SIG-M5 treated with dmso at 0.1 percent for 504 hours (cell line): ENCODE results near the gene ETV3.
A peak's percentile ranks its signal among the peaks of the same experiment; 100 is the strongest.
"Not testable (repeated sequence)": the region's sequence is repeated elsewhere in the genome, so short reads cannot be mapped to it uniquely, and the experiment has no call there.

ENCODE experiments used
- DNase-seq: peaks from one replicate; lab custom pipeline; 2025; ENCODE audit not compliant: unreplicated experiment; lab: John Stamatoyannopoulos, UW

The ETV3 gene

DNA sequence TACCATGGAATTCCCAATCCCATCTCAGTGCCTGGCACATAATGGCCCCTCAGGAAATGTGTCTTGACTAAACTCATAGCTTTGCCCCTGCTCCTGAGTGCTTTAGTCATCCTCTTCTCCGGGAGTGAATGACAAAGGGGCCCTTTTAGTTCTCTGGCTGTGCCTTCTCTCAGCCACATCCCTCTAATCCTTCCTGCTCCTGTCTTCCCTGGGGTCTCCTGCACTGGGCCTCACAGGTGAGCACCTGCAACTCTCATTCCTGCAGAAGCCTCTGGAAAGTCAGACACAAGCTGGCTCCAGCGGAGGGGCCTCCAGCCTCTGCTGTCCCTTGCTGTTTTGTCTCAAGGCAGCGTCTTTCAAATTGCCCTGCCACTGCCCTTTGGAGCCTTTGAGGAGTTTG, 24.6 kb downstream of the ETV3 start:
- no peak for DNase-seq

DNA sequence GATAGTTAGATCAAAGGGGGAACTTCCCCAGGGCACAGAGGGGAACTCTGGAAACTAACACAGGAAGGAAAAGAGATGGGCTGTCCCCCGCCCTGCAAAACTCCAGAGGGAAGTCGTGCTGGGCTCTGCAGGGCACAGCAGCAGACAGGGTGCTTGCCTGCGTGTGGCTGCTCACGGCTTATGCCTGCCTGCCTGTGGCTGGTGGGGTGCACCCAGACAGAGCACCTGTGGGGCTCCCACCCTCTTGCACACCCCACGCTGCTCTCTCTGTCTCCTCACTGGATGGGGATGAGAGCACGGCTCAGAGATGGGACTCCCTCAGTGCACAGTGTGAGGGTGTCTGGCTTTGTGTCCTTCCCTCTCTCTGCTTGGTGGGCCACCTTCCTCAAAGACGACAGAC, 25.1 kb downstream of the ETV3 start:
- no peak for DNase-seq

DNA sequence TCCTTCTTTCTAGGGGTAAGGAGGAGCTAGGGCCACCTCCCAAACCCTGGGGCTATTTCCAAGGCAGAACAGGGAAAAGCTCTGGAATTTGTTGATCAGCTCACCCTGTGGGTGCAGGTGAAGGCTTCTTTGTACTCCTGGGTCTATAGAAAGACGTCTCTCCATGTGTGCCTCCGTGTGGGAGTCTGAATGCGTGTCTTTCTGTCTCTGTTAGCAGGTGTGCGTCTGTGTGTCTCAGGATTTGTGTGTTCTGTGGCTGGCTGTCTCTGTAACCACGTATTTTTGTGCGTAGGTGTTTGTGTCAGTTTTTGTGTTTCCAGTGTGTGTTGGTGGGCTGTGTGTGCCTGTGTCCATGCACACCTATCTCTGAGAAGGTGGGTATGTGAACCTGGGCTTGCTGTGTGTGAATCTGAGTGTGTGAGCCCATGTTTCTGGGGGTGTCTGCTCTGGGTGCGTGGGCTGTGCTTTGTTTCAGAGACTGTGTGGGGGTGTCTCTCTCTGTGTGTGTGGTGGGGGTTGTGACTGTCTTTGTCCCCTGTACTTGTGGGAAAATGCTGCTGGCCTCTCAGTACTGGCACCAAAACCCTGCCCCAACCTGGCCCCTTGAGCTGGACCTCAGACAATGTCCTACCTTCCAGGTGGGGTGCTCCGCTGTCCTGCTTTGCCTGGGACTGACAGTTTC, 25.9 kb downstream of the ETV3 start:
- DNase-seq: no peak

DNA sequence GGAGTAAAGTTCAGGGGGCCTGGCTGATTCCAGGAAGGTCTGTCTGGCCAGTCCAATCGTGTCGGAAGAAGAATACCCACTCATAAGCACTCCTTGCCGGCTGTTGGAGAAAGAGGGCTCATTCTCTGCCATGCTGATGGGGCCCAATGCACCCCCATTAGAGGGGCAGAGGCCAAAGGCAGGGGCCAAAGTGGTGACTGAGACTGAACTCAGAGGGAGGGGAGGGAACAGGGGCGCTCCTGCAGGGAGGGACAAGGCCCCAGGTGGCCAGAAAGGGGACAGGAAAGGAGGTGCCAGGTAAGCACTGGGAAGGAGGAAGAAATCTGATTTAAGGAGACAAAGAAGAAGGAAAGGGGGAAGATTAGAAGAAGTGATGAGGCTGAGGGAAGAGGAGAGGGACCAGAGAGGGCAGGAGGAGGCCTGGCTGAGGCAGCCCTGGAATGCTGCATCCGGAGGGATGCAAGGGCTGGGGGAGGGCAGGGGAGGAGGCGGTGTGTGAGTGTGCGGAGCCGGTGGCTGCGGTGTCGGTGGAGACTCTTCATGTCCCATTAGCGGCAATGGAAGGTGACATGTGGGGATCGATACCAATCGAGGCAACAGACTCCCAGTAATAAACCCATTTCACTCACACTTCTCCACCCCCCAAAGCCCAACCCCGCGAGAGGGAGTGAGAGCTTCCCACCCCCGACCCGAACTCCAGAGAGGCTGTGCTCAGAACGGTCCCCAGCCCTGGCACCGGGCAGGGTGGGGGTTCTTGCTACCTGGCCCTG, 26.6 kb downstream of the ETV3 start:
- DNase-seq: no peak

DNA sequence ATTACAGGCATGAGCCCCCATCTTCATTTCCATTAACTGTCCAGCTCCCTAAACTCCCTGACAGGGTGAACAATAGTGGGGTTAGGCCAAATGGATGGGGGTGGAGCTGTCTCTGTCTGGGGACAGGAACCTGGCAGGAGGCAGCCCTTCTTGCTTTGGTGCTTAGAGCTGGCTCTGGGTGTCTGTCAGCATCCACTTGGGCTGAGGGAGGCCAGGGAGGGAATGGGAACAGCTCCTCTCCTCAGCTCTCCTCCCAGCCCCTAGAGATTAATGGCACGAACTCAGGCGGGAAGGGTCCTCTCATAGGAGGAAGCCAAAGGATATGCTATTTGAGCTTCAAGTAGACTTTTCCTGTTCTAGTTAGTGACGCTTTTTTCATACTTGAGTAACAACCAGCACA, 27.5 kb downstream of the ETV3 start:
- DNase-seq: no peak

DNA sequence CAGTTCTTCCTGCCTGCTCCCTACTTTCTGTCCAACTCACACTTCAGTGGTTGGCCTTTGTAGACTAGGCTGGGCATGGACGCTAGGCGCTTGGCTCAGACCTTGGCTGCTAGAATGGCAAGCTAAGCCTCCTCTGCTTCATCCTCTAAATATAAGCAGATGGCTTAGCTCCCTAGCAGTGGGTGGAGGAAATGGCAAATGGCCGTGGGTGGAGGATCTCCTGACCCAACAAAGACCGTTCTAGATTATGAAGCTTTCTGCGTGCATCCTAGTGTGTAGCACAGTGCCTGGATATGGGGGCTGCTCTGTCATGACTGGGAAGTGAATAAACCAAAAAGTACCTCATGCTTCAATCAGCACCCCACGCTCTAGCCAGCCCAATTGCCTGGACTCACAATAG, 28.2 kb downstream of the ETV3 start:
- no peak for DNase-seq

DNA sequence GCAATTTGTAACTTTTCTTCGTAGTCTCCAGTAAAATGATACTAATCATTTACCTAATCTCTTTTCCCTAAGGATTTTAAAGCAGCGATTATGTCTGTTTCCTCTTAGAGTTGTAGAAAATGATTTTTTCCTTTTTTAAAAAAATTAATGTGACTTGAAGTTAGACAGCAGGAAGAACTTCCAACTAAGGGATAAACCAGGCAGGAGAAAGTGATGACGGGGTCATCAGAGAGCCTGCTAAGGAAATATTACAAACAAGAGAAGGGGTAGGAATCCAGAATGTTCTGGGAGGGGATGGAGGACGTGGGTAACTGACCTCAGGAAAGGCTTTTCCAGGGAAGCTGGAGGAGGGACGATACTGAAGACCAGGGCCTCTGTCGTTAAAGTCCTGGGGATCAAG, 29.7 kb downstream of the ETV3 start:
- DNase-seq: no peak

DNA sequence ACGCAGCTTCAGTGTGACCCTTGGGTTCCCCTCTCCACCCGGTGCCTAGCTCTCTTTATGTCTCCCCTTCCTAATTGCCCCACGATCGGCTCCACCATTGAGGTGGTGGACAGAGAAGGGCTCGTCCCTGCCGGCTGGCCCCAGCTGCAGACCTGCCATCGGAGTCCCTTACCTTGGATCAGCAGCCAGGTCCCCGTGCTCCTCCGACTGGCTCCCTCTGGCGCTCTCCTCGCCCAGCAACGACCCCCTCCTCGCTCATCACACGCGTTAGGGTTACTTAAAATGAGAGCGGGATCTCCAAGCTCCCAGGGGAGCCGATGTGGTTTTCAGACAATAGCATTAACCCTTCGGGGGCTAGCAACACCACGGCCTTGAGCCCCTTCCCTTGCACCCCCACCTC, 30.5 kb downstream of the ETV3 start:
- no peak for DNase-seq

DNA sequence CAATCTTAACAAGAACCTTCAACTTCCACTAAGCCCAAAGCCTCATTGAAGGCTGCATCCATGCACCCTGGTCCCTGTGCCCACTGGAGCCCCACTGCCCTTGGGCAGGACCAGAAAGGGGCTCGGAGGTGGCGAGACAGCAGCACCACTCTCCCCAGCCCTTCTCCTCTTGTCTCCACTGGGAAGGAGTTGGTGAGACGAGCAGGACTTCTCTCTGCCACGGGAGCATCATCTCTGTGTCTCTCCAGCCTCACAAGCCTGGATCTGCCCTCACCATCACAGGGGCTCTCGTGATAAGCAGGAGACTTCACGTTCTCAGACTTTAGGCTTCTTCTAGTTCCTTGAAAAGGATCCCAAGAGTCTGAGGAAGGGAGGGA, 31.4 kb downstream of the ETV3 start:
- no peak for DNase-seq

DNA sequence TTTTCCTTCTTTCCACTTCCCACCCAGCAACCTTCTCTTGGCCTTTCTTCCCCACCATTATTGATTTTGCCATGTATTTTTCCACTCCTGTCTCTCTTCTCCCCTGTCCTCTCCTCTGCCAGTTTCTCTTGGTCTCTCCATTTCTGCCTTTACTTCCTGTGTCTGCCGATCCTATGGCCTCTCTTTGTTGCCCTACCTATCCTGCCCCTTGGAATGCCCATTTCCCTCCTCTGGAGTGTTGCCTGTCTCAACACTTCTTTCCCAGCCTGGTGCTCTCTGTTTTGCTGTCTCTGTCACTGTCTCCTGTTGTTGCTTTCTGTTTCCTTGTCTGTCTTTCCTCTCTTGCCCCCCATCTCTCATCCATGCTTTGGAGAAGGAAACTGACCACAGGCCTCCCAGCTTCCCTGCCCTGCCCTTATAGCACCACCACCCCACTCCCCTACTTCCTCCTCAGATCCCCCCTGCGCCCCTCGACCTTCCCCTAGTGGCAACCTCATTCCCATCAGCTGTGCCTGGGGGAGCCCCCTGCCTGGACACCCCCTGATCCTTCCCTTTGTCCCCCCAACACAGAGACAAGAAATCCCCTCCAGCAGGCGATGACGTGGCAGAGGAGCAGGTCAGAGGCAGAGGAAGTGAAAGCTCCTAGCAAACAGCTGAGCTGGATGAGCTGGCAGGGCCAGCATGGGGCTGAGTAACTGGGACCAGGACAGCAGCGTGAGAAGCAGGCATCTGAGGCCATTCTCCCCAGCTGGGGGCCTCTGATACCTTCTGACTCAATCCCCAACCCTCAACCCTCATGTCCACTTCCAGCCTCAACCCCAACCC, 32.0 kb downstream of the ETV3 start:
- DNase-seq: peak; percentile 82

DNA sequence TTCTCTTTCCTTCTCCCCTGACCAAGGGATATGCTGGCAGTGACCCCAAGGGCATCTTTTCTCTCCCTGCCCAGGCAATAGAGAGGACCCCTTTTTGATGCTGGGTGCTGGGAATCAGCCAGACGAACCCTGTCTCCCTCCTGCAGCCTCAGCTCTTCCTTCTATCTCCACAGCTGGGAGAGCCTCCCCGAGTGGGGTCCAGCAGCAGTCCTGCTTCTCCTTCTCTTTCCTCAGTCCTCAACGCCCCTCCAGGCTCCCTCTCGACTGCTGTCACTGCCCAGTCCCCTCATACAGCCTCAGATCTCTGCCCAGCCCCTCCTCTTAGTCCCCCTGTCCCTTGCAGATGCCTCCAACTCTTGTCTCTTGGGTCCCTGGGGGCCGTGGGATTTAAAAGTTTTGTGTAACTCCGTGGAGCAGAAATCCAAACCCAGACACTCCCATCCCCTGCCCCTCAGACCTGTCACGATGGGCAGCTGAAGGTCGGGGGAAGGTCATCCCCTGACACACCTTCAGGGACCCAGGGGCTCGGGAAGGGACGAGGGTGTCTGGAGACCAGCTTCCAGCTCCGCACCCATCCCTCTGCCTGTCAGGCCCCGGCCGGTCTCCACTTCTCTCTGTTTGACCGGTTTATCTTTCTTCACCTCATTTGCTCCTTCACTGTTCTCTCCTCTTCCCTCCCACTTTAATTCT, 32.8 kb downstream of the ETV3 start:
- no peak for DNase-seq

DNA sequence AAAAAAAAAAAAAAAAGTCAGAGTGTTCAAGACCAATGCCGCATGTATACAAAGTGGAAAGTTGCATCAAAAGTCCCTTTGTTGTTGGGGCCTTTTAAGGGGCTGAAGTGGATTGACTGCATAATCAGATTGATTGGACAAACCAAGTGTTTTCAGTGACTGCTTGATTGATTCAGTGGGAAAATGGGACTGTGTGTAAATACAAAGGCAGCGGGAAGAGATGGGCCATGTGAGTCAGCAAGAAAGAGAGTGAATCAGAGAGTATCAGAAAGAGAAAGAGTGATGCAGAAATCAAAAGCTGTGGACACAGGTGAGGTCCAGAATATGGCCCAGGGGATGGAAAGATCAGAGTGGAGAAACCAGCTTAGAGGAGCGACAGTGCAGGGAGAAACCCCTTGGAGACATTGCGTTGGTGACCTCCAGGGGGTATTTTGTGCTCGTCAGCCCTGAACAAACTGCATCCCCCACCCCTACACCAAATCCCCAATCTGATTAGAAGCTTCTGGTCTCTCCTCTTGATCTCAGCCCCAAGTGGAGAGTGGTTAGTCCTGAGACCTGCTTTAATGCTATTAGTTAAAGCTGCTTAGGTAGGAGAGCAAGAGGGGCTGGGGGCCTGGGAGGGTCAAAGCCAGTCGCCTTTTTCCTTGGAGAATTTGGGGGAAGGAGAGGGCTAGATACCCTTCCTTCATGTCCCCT, 33.4 kb downstream of the ETV3 start:
- DNase-seq: no peak

DNA sequence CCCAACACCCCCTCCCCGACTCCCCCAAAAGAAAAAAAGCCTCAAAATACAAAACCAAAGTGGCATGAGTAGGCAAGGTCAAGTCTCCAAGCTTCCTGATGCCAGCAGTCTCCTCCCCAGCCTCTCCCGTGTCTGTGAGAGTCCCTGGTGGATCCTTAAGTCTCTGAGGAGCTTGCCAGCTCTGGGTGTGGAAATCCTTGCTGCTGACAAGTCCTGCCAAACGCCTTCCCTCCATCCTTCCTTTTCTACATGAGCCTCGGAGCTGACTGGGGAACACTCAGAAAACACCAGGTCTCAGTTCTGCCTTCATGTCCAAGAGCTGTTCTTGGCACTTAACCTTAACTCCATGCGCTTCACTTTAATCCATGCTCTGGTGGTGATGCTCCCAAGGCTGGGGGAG, 34.9 kb downstream of the ETV3 start:
- no peak for DNase-seq

DNA sequence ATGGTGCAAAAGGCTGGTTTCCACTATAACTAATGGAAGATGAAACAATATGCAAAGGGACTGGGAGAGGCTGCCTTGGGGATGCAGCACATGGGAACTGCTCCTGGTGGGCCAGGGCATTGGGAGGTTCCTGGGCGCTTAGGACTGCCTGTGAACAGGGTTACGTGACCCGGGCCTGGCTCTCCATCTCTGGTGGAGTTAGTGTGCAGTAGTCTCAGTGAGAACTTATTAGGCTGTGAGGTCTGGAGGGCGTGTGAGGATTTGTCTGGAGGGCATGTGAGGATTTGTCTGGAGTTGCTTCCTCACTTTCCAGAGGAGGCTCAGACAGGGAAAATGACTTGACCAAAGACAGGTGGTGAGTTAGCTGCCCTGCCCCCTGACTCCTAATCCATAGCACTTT, 37.0 kb downstream of the ETV3 start:
- DNase-seq: no peak

DNA sequence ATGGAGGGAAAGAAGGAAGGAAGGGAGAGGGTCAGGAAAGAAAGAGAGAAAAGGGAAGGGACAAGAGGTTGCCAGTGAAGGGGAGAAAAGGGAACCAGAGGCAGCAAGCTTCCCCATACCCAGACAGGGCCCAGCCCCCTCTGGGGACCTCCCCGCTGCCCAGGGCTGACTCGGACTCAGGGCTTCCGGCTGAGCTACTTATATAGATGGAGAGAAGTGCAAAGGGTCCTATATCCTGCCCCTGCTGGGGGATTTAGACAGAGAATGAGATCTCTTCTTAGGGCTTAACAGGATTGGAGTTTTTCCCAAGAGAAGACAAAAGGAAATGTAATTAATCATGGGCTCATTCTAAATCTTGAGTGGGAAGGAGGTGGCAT, 38.6 kb downstream of the ETV3 start, which contains the start of gene ETV3L:
TSS of gene ETV3L (minus strand) at position 176 of the 377 bp plus-strand sequence. CDS start 285 bp downstream, outside the sequence.
- peak; percentile 20 for DNase-seq

DNA sequence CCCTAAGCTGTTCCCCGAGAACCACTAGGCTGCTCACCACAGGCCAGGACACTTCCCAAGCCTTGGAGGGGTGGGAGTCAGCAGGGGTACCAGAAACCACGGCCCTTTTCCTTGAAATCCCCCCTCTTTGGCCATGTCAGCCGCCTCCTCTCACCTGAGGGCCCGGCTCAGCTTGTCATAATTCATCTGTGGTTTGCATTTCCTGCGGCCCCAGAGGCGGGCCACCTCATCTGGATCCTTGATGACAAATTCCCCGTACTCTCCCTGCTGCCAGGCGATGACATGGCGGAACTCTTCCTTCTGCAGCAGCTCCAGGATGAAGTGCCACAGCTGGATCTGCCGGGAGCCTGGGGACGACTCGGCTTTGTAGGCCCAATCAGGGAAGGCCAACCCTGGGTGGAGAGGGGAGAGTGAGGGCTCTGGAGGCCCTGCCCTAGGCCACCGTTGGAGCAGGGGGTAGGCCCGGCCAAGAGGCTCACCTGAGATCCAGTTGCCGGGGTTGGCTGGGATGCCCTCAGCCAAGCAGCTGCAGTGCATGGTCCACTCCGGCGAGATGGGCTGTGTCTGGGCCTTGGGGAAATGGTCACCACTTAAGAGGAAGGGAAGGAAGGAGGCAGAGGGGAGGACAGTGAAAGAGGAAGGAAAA, 39.1 kb downstream of the ETV3 start:
- DNase-seq: not testable (repeated sequence)

DNA sequence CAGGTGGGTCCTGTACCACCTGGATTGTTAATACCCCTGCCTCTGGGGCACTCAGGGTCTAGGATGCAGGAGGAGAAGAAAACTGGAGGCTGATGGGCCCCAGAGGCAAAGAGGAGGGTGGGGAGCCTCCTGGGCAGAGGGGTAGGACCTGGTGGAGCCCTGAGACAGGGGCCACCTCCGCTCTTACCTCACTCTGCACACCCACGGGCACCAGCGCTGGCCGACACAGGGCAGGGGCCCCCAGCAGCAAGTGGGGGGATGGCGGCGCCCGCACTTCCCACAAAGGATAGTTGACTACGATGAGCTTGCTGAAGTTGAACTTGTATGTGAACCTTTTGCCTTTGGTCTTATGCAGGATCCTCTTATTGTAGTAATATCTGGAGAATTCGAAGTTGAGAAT, 39.7 kb downstream of the ETV3 start:
- DNase-seq: no peak

DNA sequence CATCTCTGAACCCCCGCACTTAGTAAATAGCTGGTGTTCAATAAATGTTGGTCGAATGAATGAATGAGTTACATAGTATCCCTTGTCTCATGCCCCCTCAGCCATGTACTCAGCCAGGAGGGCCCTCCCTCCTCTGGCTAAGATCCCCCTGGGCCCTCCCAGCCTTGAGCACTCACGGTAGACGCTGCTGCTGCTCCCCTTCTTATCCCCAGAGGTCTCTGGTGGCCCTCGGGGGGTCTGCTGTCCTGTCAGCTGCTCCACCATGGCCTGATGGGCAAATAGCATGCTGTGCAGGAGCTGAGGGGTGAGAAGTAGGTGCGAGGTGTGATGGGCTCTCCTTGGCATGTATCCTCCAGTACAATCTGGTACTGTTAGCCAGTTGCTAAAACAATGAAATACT, 40.5 kb downstream of the ETV3 start:
- DNase-seq: no peak

DNA sequence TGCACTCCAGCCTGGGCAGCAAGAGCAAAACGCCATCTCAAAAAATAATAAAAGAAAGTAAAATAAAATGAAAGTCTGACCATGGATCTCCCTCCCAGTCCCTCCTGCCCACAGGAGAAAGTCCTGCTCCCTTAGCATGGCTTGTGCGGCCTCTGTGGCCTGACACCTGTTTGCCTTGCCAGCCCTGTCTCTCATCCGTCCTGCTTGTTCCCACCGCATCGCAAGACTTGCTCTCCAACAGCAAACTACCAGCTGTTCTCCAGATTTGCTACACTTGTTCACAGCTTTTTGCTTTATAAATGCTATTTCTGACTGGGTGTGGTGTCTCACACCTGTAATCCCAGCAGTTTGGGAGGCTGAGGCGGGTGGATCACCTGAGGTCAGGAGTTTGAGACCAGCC, 41.3 kb downstream of the ETV3 start:
- DNase-seq: no peak

DNA sequence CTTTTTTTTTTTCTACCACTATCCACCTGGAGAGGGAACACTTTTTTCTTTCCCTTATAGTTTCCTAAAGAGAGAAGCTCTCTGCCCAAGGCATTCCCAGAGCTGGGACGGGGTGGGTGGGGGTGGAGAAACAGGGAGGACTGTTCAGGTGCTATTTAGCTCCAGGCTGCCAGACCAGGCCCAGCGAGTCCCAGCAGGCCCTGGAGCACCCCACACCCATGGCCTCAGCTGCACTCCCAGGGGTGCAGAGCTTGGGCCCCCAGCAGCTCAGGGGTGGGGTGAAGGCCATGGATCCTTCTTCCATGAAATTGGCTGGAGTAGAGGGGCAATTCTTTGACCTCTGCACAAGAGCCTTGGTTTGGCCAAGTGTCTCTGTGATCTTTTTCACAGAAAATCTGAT, 42.6 kb downstream of the ETV3 start:
- DNase-seq: no peak
